ENCODE results near the gene UPB1.

DNA sequence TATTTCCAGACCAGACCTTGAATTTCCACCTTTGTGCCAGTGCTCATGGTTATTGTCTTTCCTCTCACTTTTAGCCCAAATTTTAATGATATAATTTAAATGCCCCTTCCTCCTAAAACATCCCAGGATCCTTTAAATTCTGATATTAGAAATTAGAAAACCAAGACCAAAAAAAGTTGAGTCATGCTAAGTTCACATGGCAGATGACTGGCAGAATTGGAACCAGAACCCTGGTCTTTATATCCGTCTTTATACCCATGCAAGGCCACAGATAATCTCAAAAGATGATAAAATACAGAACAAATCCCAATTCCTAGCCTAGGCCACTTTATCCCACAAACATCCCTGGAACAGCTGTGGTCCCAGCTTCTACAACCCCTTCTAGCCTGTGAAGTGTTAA is 41.3 kb upstream of the UPB1 start:
- TF ChIP-seq, protein P1, sequence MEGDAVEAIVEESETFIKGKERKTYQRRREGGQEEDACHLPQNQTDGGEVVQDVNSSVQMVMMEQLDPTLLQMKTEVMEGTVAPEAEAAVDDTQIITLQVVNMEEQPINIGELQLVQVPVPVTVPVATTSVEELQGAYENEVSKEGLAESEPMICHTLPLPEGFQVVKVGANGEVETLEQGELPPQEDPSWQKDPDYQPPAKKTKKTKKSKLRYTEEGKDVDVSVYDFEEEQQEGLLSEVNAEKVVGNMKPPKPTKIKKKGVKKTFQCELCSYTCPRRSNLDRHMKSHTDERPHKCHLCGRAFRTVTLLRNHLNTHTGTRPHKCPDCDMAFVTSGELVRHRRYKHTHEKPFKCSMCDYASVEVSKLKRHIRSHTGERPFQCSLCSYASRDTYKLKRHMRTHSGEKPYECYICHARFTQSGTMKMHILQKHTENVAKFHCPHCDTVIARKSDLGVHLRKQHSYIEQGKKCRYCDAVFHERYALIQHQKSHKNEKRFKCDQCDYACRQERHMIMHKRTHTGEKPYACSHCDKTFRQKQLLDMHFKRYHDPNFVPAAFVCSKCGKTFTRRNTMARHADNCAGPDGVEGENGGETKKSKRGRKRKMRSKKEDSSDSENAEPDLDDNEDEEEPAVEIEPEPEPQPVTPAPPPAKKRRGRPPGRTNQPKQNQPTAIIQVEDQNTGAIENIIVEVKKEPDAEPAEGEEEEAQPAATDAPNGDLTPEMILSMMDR (conservative IDR thresholded peaks at IDR 0.05; ENCODE audit: low read length), result no peak
- TF ChIP-seq EZH2phosphoT487 (IDR thresholded peaks at IDR 0.05; ENCODE audit: borderline replicate concordance), result no peak
